Retinal pigment epithelial cell (primary cell): ENCODE measurements around the gene HLA-DRB1.
"Not testable (repeated sequence)": the region's sequence is repeated elsewhere in the genome, so short reads cannot be mapped to it uniquely, and the experiment has no call there.

ENCODE experiments used
- DNase-seq: peaks from one replicate; pipeline ENCODE4 v3.0.0-alpha.2; 2010; ENCODE audit warnings: low read depth
- H3K4me3 ChIP-seq: 2 replicates; pipeline ENCODE4 v1.5.1; 2011; ENCODE audit warnings: mild to moderate bottlenecking, low read length, control low read depth, moderate library complexity
- CTCF ChIP-seq: conservative IDR thresholded peaks from 2 replicates; pipeline ENCODE4 v1.5.1; 2011; ENCODE audit warnings: low read depth, low read length, control low read depth, inconsistent platforms

Gene HLA-DRB1

GRCh38 chr6:32597024-32597423 is 7.4 kb upstream of the HLA-DRB1 start:
- H3K4me3 ChIP-seq, result no peak overlapping the region
- no peak for DNase-seq
- no peak for TF ChIP-seq CTCF

- DNase-seq, H3K4me3 ChIP-seq: not testable (repeated sequence)
These were observed 1.1 kb upstream of the HLA-DRB1 start for GRCh38 chr6:32590713-32591112.

- no peak for DNase-seq
- no peak overlapping the region for H3K4me3 ChIP-seq
- no peak for TF ChIP-seq CTCF
These were observed 1.5 kb downstream of the HLA-DRB1 start for GRCh38 chr6:32588156-32588555.

- no peak for DNase-seq
- H3K4me3 ChIP-seq, result no peak overlapping the region
- no peak for TF ChIP-seq CTCF
These were observed 6.1 kb downstream of the HLA-DRB1 start for GRCh38 chr6:32583527-32583898.

- H3K4me3 ChIP-seq, result no peak overlapping the region
- TF ChIP-seq CTCF, result no peak
- no peak for DNase-seq
These were observed 8.1 kb downstream of the HLA-DRB1 start for GRCh38 chr6:32581315-32582095.

- H3K4me3 ChIP-seq, result no peak overlapping the region
- no peak for DNase-seq
- no peak for TF ChIP-seq CTCF
These were observed 9.1 kb downstream of the HLA-DRB1 start for GRCh38 chr6:32580593-32580992.

- no peak for TF ChIP-seq CTCF
- DNase-seq, result no peak
- no peak overlapping the region for H3K4me3 ChIP-seq
These were observed 10.7 kb downstream of the HLA-DRB1 start for GRCh38 chr6:32578962-32579361.

- DNase-seq, H3K4me3 ChIP-seq: not testable (repeated sequence)
These were observed 12.2 kb downstream of the HLA-DRB1 start for GRCh38 chr6:32577493-32577892.
